ENCODE results near the gene NLGN1.

Gene NLGN1

GRCh38 chr3:174016186-174016585 lies 618.6 kb downstream of the NLGN1 start:
- H3K27ac ChIP-seq, result no peak overlapping the region
- TF ChIP-seq, protein P1, sequence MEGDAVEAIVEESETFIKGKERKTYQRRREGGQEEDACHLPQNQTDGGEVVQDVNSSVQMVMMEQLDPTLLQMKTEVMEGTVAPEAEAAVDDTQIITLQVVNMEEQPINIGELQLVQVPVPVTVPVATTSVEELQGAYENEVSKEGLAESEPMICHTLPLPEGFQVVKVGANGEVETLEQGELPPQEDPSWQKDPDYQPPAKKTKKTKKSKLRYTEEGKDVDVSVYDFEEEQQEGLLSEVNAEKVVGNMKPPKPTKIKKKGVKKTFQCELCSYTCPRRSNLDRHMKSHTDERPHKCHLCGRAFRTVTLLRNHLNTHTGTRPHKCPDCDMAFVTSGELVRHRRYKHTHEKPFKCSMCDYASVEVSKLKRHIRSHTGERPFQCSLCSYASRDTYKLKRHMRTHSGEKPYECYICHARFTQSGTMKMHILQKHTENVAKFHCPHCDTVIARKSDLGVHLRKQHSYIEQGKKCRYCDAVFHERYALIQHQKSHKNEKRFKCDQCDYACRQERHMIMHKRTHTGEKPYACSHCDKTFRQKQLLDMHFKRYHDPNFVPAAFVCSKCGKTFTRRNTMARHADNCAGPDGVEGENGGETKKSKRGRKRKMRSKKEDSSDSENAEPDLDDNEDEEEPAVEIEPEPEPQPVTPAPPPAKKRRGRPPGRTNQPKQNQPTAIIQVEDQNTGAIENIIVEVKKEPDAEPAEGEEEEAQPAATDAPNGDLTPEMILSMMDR (conservative IDR thresholded peaks at IDR 0.05), result no peak

DNA sequence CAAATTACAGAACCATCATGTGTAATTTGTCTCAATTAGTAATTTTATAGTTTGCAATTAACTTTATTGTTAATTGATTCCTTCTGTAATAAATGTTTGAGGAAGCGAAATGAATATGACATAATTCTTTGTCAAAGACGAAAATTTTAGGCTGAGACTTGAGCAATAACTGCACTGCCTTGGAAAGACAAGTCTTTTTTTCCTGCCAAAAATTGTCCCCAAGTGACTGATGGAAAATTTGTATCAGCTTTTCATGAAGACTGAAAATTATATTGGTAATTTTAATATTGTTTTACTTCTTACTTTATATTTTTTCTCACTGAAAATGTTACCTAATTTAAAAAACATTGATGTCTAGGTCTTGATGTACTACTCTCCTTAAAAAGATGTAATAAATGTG lies 622.6 kb downstream of the NLGN1 start:
- no peak overlapping the region for H3K27ac ChIP-seq
- TF ChIP-seq, protein P1 (conservative IDR thresholded peaks at IDR 0.05), result no peak

GRCh38 chr3:174023421-174023820 lies 625.9 kb downstream of the NLGN1 start:
- no peak overlapping the region for H3K27ac ChIP-seq
- TF ChIP-seq, protein P1 (conservative IDR thresholded peaks at IDR 0.05), result no peak

- H3K27ac ChIP-seq, result no peak overlapping the region
Observed at GRCh38 chr3:174028673-174029072, 631.1 kb downstream of the NLGN1 start.

GRCh38 chr3:174035328-174035886 lies 637.9 kb downstream of the NLGN1 start:
- no peak overlapping the region for H3K27ac ChIP-seq
- TF ChIP-seq, protein P1 (conservative IDR thresholded peaks at IDR 0.05), result no peak

More at GRCh38 chr3:174028673-174029072, 631.1 kb downstream of the NLGN1 start:
- TF ChIP-seq, protein P1 (conservative IDR thresholded peaks at IDR 0.05), result no peak

DNA sequence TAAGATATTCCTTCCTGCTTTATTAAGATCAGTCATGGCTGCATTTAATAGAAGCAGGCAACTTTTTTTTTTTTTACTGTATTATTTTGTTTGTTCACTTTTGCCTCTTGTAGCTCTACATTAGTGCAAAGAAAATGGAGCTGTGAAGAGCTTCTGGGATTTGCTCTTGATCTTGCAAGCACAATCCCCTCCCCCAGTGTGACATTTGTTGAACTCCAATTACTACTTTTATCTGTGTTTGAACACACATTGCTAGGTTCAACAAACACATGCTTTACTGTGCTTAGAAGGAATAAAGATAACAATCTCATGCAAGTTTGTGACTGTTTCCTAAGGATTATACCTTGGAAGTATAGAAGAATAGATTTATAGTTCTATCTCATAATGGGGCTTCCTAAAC lies 648.8 kb downstream of the NLGN1 start:
- H3K27ac ChIP-seq, result peak overlapping the region; percentile 30
- TF ChIP-seq, protein P1 (conservative IDR thresholded peaks at IDR 0.05), result no peak

DNA sequence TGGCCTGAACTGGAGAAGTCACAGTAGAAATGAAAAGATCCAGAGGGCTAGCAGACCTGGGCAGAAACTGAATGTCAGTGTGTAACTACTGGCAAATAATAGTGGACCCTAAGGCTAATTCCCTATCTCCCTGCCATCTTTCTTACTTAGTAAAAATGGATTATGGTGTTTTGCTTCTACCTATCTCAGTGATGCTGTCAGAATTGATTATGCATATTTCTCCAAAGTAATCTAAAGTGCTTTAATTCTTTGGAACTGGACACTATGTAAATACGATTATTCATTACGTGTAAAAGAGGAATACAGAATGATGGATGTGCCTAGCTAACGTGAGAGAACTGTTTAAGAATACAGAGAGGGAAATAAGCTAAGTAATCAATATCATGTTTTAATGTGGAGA lies 651.9 kb downstream of the NLGN1 start:
- TF ChIP-seq, protein P1 (conservative IDR thresholded peaks at IDR 0.05), result no peak
- H3K27ac ChIP-seq, result no peak overlapping the region
